MCF 10A (cell line): Measurements from ENCODE around the gene PKP4. TPM values are rescaled to one million over a fixed set of nuclear protein-coding genes. Genes with fewer than 3 reads are reported as not detected.

Source experiments
- BruUV-seq: library from RNA; stranded (reverse); fragments of 400-500 nt; replicated peaks from 2 replicates; lab custom pipeline; 2021; lab: Mats Ljungman, UMichigan
- CTCF ChIA-PET: fragments of 300-600 bp; sonication (Branson Sonifier 250); formaldehyde crosslinking; extraction: SDS; loops from one replicate; lab custom pipeline; 2021; ENCODE audit warnings: antibody characterized with exemption, inconsistent platforms; lab: Yijun Ruan, JAX
- POLR2A ChIA-PET: fragments of 300-600, 350-650 bp; sonication (Branson Sonifier 250); formaldehyde crosslinking; extraction: SDS; loops from one replicate; lab custom pipeline; 2020; ENCODE audit warnings: antibody characterized with exemption, inconsistent platforms; lab: Yijun Ruan, JAX
- DNase-seq: peaks from one replicate; pipeline ENCODE4 v3.0.0-alpha.2; 2018; ENCODE audit not compliant: unreplicated experiment
- H3K27ac Mint-ChIP-seq: one replicate; pipeline ENCODE4 v1.8.0; 2022; ENCODE audit warnings: mild to moderate bottlenecking, low read depth, mixed read lengths; ENCODE audit not compliant: unreplicated experiment
- H3K27me3 Mint-ChIP-seq: one replicate; pipeline ENCODE4 v1.8.0; 2022; ENCODE audit warnings: mixed read lengths; ENCODE audit not compliant: insufficient read depth, unreplicated experiment
- H3K36me3 Mint-ChIP-seq: one replicate; pipeline ENCODE4 v1.8.0; 2022; ENCODE audit warnings: mild to moderate bottlenecking, moderate library complexity, mixed read lengths; ENCODE audit not compliant: insufficient read depth, unreplicated experiment
- H3K4me1 Mint-ChIP-seq: one replicate; pipeline ENCODE4 v1.8.0; 2022; ENCODE audit warnings: mixed read lengths; ENCODE audit not compliant: insufficient read depth, unreplicated experiment
- H3K4me3 Mint-ChIP-seq: one replicate; pipeline ENCODE4 v1.8.0; 2022; ENCODE audit warnings: mild to moderate bottlenecking, moderate library complexity, mixed read lengths; ENCODE audit not compliant: unreplicated experiment
- H3K9me3 Mint-ChIP-seq: one replicate; pipeline ENCODE4 v1.8.0; 2022; ENCODE audit warnings: mixed read lengths; ENCODE audit not compliant: unreplicated experiment
- intact Hi-C: fragments of 100-400 bp; cut with micrococcal nuclease; formaldehyde crosslinking; loops from 2 replicates; pipeline ENCODE4 v1.14.1; 2022
- total RNA-seq: library from RNA; stranded (reverse); gene quantifications from 2 replicates; pipeline ENCODE4 v1.2.3, GENCODE V29; 2022
- TF ChIP-seq, protein P1 (sequence below): fragments of 200-600 bp; IDR thresholded peaks from one replicate; pipeline ENCODE4 v1.8.0; 2022; ENCODE audit warnings: antibody characterized with exemption, mild to moderate bottlenecking; ENCODE audit not compliant: unreplicated experiment

PKP4 gene
- total RNA-seq, 1 experiment from 2014 or later, result 63.7 TPM

- peaks cover 16% of the 10 kb centered on the region for H3K4me1 Mint-ChIP-seq
- POLR2A ChIA-PET, result interaction anchor here (0.7 kb wide), 1 partner anchor 612 kb away, joined by 3 read pairs; no protein-coding TSS in a partner anchor
- H3K36me3 Mint-ChIP-seq, result no peaks in the 10 kb centered on the region
Measured at GRCh38 chr2:158726911-158727592, 270.3 kb downstream of the PKP4 start.

GRCh38 chr2:158728422-158728821 lies 271.7 kb downstream of the PKP4 start:
- ChIA-PET POLR2A (no interaction called here), CTCF (interaction anchor here (0.7 to 6.3 kb wide), 4 partner anchors 17 to 128 kb away, joined by 3 to 29 read pairs (median 4); no protein-coding TSS in a partner anchor)
- no TSS peak for BruUV-seq
- peaks cover 16% of the 10 kb centered on the region for H3K4me1 Mint-ChIP-seq
- no peak overlapping the region for H3K27ac Mint-ChIP-seq
- no peaks in the 10 kb centered on the region for H3K27me3 Mint-ChIP-seq
- DNase-seq, result no peak
- H3K4me3 Mint-ChIP-seq, result no peak overlapping the region
- TF ChIP-seq, protein P1, sequence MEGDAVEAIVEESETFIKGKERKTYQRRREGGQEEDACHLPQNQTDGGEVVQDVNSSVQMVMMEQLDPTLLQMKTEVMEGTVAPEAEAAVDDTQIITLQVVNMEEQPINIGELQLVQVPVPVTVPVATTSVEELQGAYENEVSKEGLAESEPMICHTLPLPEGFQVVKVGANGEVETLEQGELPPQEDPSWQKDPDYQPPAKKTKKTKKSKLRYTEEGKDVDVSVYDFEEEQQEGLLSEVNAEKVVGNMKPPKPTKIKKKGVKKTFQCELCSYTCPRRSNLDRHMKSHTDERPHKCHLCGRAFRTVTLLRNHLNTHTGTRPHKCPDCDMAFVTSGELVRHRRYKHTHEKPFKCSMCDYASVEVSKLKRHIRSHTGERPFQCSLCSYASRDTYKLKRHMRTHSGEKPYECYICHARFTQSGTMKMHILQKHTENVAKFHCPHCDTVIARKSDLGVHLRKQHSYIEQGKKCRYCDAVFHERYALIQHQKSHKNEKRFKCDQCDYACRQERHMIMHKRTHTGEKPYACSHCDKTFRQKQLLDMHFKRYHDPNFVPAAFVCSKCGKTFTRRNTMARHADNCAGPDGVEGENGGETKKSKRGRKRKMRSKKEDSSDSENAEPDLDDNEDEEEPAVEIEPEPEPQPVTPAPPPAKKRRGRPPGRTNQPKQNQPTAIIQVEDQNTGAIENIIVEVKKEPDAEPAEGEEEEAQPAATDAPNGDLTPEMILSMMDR, result no peak
- intact Hi-C loops, result no loop called here
- no peaks in the 10 kb centered on the region for H3K36me3 Mint-ChIP-seq
- no peaks in the 10 kb centered on the region for H3K9me3 Mint-ChIP-seq

More at GRCh38 chr2:158726911-158727592, 270.3 kb downstream of the PKP4 start:
- no peaks in the 10 kb centered on the region for H3K27me3 Mint-ChIP-seq
- intact Hi-C loops, result no loop called here
- no peaks in the 10 kb centered on the region for H3K9me3 Mint-ChIP-seq
- CTCF ChIA-PET, result interaction anchor here (1.1 to 6.3 kb wide), 2 partner anchors 18 to 692 kb away, joined by 3 to 29 read pairs; no protein-coding TSS in a partner anchor
- TF ChIP-seq, protein P1, result no peak
- DNase-seq, result no peak
- no peak overlapping the region for H3K27ac Mint-ChIP-seq
- no TSS peak for BruUV-seq
- H3K4me3 Mint-ChIP-seq, result no peak overlapping the region

DNA sequence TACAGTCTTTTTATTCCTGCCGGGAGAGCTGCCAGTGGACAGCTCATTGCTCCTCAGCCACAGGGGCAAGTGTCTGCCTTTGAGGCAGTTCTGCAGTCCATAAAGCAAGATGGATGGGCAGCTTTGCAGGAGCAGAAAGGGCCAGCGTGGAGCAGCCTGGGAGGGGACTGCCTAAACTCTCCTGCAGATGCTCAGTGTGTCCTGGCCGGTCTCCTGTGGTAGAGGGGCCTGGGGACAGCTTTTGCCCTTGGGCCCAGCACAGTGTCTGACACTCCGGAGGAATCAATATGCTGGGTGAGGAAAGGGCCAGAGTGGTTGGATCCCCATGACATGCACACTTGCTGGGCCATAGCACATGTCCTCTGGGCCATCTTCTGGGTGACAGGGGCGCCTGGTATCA lies 272.7 kb downstream of the PKP4 start:
- DNase-seq, result no peak
- BruUV-seq, result no TSS peak
- Mint-ChIP-seq H3K4me3 (no peak overlapping the region), H3K36me3 (no peaks in the 10 kb centered on the region), H3K27me3 (no peaks in the 10 kb centered on the region), H3K9me3 (no peaks in the 10 kb centered on the region), H3K27ac (no peak overlapping the region), H3K4me1 (peaks cover 7% of the 10 kb centered on the region)
- CTCF ChIA-PET, result interaction anchor here (0.8 to 6.3 kb wide), 3 partner anchors 16 to 25 kb away, joined by 4 to 29 read pairs (median 4); no protein-coding TSS in a partner anchor
- TF ChIP-seq, protein P1, result no peak
- intact Hi-C loops, result no loop called here
- POLR2A ChIA-PET, result interaction anchor here (0.6 kb wide), 1 partner anchor 105 kb away, joined by 3 read pairs; no protein-coding TSS in a partner anchor

DNA sequence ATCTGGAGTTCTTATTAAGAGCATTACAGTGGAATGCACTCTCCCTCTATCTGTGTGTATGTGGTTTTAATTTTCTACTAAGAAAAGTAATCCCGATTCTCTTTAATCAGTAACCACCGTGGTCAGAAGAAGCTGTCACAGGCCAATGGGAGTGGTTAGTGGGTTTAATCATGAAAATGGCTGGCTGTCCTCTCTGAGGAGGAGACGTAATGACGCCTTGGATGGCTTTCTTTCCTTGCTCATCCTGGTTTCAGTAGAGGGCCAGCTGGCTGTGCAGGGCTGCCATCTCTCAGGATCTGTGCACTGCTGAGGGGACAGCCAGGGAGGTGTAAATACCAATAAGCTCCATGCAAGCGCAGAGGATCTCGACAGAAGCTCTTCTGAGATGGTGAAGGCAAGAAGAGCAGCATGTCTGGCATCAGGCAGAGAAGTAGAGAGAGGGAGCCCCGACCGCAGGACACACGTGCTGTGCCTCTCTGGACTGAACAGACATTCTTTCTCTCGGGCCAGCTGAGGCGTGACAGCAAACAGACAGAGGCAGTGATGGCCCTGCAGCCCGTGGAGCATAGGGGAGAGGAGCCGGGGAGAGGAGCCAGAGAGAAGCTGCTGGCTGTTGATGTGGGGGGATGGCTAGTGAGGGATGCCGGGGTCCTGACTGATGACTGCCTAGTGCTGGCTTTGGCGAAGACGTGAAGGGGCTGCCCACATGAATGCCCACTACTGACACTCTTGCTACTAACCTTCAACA lies 273.3 kb downstream of the PKP4 start:
- no peak for DNase-seq
- BruUV-seq, result no TSS peak
- intact Hi-C loops, result no loop called here
- CTCF ChIA-PET, result interaction anchor here (0.8 to 6.3 kb wide), 4 partner anchors 15 to 25 kb away, joined by 3 to 29 read pairs (median 4); no protein-coding TSS in a partner anchor
- TF ChIP-seq, protein P1, result no peak
- no peaks in the 10 kb centered on the region for H3K9me3 Mint-ChIP-seq
- no peaks in the 10 kb centered on the region for H3K27me3 Mint-ChIP-seq
- H3K4me3 Mint-ChIP-seq, result no peak overlapping the region
- H3K4me1 Mint-ChIP-seq, result peaks cover under 1% of the 10 kb centered on the region
- H3K27ac Mint-ChIP-seq, result no peak overlapping the region
- no peaks in the 10 kb centered on the region for H3K36me3 Mint-ChIP-seq
- POLR2A ChIA-PET, result interaction anchor here (0.6 kb wide), 1 partner anchor 17 kb away, joined by 3 read pairs; no protein-coding TSS in a partner anchor
